ENCODE data around the gene SLC9A7. TPM values are rescaled to one million over a fixed set of nuclear protein-coding genes. Genes with fewer than 3 reads are reported as not detected.

The SLC9A7 gene
- total RNA-seq, 2 experiments from 2014 or later = 5.3 to 7.4 TPM

- Mint-ChIP-seq H3K4me3 (no peak overlapping the region), H3K27me3 (no peaks in the 10 kb centered on the region), H3K36me3 (ENCODE audit: low read depth) (no peaks in the 10 kb centered on the region), H3K27ac (no peak overlapping the region), H3K4me1 (peaks cover 17% of the 10 kb centered on the region), H3K9me3 (no peaks in the 10 kb centered on the region)
- CTCF ChIA-PET = no interaction called here
- no peak for DNase-seq
- POLR2A ChIA-PET = no interaction called here
These were observed 199.9 kb downstream of the SLC9A7 start for GRCh38 chrX:46559062-46559461.

DNA sequence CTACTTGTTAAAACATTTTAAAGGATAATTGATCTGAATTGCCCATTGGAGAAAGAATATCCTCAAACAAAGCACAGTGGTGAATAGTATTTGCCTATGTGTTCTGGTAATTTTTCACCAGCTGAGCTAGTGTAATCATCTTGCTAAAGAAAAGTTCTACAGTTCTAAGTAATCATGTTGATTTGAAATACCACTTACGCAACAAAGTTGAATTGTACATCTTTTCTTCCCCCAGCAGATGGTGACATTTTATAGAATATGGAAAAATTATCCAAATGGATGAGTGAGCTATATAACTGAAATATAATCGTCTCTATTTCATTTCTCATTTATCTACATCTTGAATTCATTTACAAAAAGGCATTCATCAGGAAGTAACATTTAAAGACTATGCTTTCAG lies 204.0 kb downstream of the SLC9A7 start:
- ChIA-PET CTCF (no interaction called here), POLR2A (no interaction called here)
- Mint-ChIP-seq H3K4me3 (no peak overlapping the region), H3K27ac (no peak overlapping the region), H3K9me3 (no peaks in the 10 kb centered on the region), H3K36me3 (ENCODE audit: low read depth) (no peaks in the 10 kb centered on the region), H3K4me1 (no peaks in the 10 kb centered on the region), H3K27me3 (no peaks in the 10 kb centered on the region)
- no peak for DNase-seq

GRCh38 chrX:46553935-46554334 lies 205.0 kb downstream of the SLC9A7 start:
- DNase-seq = no peak
- Mint-ChIP-seq H3K4me3 (no peak overlapping the region), H3K27ac (no peak overlapping the region), H3K36me3 (ENCODE audit: low read depth) (peaks cover 5% of the 10 kb centered on the region), H3K9me3 (no peaks in the 10 kb centered on the region), H3K4me1 (peaks cover 2% of the 10 kb centered on the region), H3K27me3 (no peaks in the 10 kb centered on the region)
- ChIA-PET CTCF (no interaction called here), POLR2A (no interaction called here)

DNA sequence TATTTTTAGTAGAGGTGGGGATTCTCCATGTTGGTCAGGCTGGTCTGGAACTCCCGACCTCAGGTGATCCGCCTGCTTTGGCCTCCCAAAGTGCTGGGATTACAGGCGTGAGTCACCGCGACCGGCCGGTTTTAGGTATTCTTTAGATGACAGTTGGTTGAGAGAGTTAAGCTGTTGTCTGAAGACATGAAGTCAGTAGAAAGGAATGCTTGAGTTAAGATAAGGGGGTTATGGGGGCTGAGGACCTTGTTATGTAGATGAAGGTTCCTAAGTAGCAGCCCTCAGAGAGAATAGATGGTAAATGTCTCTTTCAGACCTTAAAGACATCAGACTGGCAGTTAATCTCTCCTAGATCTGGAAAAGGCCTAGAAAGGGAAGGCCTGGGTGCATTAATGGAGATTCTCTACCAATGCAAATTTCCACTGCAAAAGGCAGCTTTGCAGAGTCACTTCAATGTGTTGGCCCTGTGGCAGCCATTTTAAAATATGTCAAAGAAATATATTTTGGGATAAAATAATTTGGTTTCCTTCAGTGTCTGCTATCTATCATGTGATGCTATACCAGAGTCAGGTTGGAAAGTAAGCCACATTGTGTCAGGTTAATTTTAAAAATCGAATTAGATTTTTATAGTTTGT lies 207.3 kb downstream of the SLC9A7 start:
- no peak overlapping the region for H3K27ac Mint-ChIP-seq
- peaks cover 10% of the 10 kb centered on the region for H3K36me3 Mint-ChIP-seq (ENCODE audit: low read depth)
- CTCF ChIA-PET = no interaction called here
- no peaks in the 10 kb centered on the region for H3K27me3 Mint-ChIP-seq
- no peaks in the 10 kb centered on the region for H3K9me3 Mint-ChIP-seq
- peaks cover 9% of the 10 kb centered on the region for H3K4me1 Mint-ChIP-seq
- DNase-seq = no peak
- POLR2A ChIA-PET = no interaction called here
- no peak overlapping the region for H3K4me3 Mint-ChIP-seq

DNA sequence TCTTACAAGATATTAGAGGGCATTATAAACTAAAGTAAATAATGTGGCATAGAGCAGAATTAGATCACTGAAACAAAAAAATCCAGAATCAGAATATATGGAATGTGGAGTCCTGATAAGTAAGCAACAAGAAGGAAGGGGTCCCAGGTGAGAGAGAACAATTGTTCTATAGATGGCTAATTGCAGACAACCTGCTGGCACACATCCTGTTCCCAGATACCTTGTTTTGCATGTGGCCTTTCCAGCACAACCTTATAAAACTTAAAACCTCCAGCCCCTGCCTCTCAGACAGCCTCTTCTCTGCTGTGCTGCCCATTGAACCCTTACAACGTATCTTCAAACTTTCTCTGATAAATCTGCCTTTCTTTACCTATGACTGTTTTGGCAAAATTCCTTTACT lies 209.0 kb downstream of the SLC9A7 start:
- H3K36me3 Mint-ChIP-seq (ENCODE audit: low read depth) = peaks cover 11% of the 10 kb centered on the region
- H3K4me3 Mint-ChIP-seq = no peak overlapping the region
- ChIA-PET POLR2A (no interaction called here), CTCF (no interaction called here)
- no peaks in the 10 kb centered on the region for H3K9me3 Mint-ChIP-seq
- peaks cover 15% of the 10 kb centered on the region for H3K4me1 Mint-ChIP-seq
- peak overlapping the region; percentile 57 for H3K27ac Mint-ChIP-seq
- H3K27me3 Mint-ChIP-seq = no peaks in the 10 kb centered on the region
- DNase-seq = no peak

Other genes with a start within 250 kb of the SLC9A7 start
- gene ZNF674, start 213.7 kb downstream of the SLC9A7 start, total RNA-seq = 1 to 10 TPM; 5.3 to 5.4 TPM
- 1 to 10 TPM; 8.4 to 9.9 TPM for gene CHST7, start 185.4 kb downstream of the SLC9A7 start, total RNA-seq
- gene RP2, start 77.9 kb upstream of the SLC9A7 start, total RNA-seq = 10 to 100 TPM in 1 of 2 experiments, 1 to 10 TPM in 1; 9.4 to 10.6 TPM
- gene JADE3, start 153.3 kb upstream of the SLC9A7 start, total RNA-seq = under 1 TPM; 0.64 to 0.96 TPM

Measured in activated CD4-positive, alpha-beta T cell treated with anti-CD3 and anti-CD28 coated beads, Interleukin-2, amount 10 ng/mL, durations not matched to agents 7 days and 5 days (primary cell).